Memory B cell (primary cell): ENCODE measurements around the gene PLK2.

Source experiments
- ATAC-seq: fragments of 150-1000 bp; cut with Tn5 transposase; 2 replicates; pipeline ENCODE4 v1.10.0; 2021; ENCODE audit warnings: low read depth, mild to moderate bottlenecking, moderate library complexity
- DNase-seq, 2 donors: peaks; one replicate each; pipeline ENCODE4 v3.0.0; 2022; ENCODE audit warnings: low spot score in 2 of 2
- H3K27ac Mint-ChIP-seq: one replicate; pipeline ENCODE4 v1.8.0; 2022; ENCODE audit warnings: mild to moderate bottlenecking, moderate library complexity, mixed read lengths
- H3K27me3 Mint-ChIP-seq: one replicate; pipeline ENCODE4 v1.8.0; 2022; ENCODE audit warnings: mixed read lengths
- H3K36me3 Mint-ChIP-seq: one replicate; pipeline ENCODE4 v1.8.0; 2022; ENCODE audit warnings: mild to moderate bottlenecking, mixed read lengths
- H3K4me1 Mint-ChIP-seq: one replicate; pipeline ENCODE4 v1.8.0; 2022; ENCODE audit warnings: mixed read lengths
- H3K4me3 Mint-ChIP-seq: one replicate; pipeline ENCODE4 v1.8.0; 2022; ENCODE audit warnings: mild to moderate bottlenecking, moderate library complexity, mixed read lengths
- H3K9me3 Mint-ChIP-seq: one replicate; pipeline ENCODE4 v1.8.0; 2022; ENCODE audit warnings: mixed read lengths

PLK2 gene

DNA sequence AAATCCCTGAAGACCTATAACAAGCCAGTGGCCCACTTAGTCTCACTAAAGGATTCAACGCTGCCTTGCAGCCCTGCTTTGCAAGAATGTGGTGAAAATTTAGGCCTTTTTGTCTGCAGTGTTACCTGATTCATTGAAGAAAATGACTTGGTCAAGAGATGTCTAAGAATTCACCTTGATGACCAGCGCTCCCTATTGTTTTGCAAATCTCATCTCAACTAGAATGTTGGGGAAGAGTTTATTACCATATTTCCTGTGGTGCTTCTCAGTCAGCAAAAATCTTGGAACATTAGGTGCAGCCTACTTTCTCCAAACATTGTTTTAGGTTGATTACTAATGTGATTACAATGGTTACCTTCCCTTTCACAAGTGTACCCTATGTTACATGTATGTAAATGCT is 53.5 kb downstream of the PLK2 start:
- peaks cover 3% of the 10 kb centered on the region for H3K27me3 Mint-ChIP-seq
- no peaks in the 10 kb centered on the region for H3K4me1 Mint-ChIP-seq
- no peak overlapping the region for H3K27ac Mint-ChIP-seq
- no peaks in the 10 kb centered on the region for H3K9me3 Mint-ChIP-seq
- no peak for ATAC-seq
- no peaks in the 10 kb centered on the region for H3K36me3 Mint-ChIP-seq
- no peak overlapping the region for H3K4me3 Mint-ChIP-seq
- no peak for DNase-seq

DNA sequence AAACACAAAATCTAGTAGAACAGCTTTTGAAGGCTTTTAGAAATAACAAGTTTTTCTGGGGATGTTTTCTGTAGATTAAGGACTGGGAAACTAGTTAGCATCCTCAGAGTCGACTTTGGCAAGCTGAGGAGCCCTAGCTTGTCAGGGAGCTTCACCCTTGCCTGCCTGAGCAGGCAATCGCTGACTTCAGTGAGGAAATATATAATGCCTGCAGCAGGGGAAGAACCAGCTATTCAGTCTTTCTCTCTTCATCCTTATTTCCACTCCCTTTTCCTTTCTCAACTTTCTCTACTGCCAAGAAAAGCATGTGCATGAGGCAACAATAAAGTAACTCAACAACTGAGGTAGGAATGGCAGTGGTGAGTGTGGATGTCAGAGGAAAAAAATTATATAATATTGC is 54.7 kb downstream of the PLK2 start:
- Mint-ChIP-seq H3K9me3 (no peaks in the 10 kb centered on the region), H3K4me1 (no peaks in the 10 kb centered on the region), H3K36me3 (no peaks in the 10 kb centered on the region), H3K4me3 (no peak overlapping the region), H3K27me3 (peaks cover 3% of the 10 kb centered on the region), H3K27ac (no peak overlapping the region)
- DNase-seq (no peak), ATAC-seq (no peak)

DNA sequence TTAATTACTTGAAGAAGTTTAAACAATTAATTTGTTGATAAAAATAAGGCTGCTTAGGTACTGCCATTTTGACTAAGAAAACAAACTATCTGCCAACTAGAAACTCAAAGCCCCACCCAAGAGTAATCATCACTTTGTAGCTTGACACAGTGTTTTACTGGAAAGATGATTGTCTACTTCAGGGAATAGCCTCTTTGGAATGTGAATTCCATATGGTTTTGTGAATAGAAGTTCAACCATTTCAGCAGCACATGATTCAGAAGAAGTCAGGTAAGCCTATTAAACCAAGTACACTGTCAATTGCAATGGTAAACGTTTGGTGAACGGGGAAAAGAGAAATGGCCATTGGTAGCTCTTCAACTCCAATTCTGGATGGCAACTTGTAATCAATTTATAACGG is 55.2 kb downstream of the PLK2 start:
- peaks cover 3% of the 10 kb centered on the region for H3K27me3 Mint-ChIP-seq
- no peak overlapping the region for H3K4me3 Mint-ChIP-seq
- H3K4me1 Mint-ChIP-seq: no peaks in the 10 kb centered on the region
- no peaks in the 10 kb centered on the region for H3K9me3 Mint-ChIP-seq
- DNase-seq: no peak
- H3K27ac Mint-ChIP-seq: no peak overlapping the region
- no peak for ATAC-seq
- H3K36me3 Mint-ChIP-seq: no peaks in the 10 kb centered on the region
